OCI-LY3 (cell line): ENCODE measurements around the gene CRIM1.

ENCODE experiments used
- H2AFZ ChIP-seq: fragments of 200-600, 300-600 bp; shearing (Covaris generic); 2 replicates; pipeline ENCODE4 v1.6.0; 2014; ENCODE audit warnings: antibody characterized with exemption, low read depth, low read length
- H3K27ac ChIP-seq: fragments of 200-600, 300-600 bp; sonication (generic); 2 replicates; pipeline ENCODE4 v1.5.1; 2014; ENCODE audit warnings: mild to moderate bottlenecking, low read length, moderate library complexity, mixed read lengths
- H3K27me3 ChIP-seq: fragments of 200-600, 300-600 bp; sonication (generic); 2 replicates; pipeline ENCODE4 v1.6.1; 2014; ENCODE audit warnings: low read depth, low read length, mixed read lengths
- H3K36me3 ChIP-seq: fragments of 200-600, 300-600 bp; sonication (generic); replicated peaks from 2 replicates; pipeline ENCODE3; 2014; ENCODE audit warnings: low read depth, low read length, mixed read lengths
- H3K4me1 ChIP-seq: fragments of 300-600, 200-600 bp; sonication (generic); 2 replicates; pipeline ENCODE4 v1.6.1; 2014; ENCODE audit warnings: low read length, mixed read lengths
- H3K4me2 ChIP-seq: fragments of 200-600, 300-600 bp; sonication (generic); 2 replicates; pipeline ENCODE4 v1.6.1; 2014; ENCODE audit warnings: low read length, mixed read lengths
- H3K4me3 ChIP-seq: fragments of 300-600, 200-600 bp; sonication (generic); 2 replicates; pipeline ENCODE4 v1.5.1; 2014; ENCODE audit warnings: antibody characterized with exemption, mild to moderate bottlenecking, low read length, moderate library complexity
- H3K79me2 ChIP-seq: fragments of 300-600, 200-600 bp; shearing (Covaris generic); 2 replicates; pipeline ENCODE4 v1.6.1; 2014; ENCODE audit warnings: mild to moderate bottlenecking, low read length, mixed read lengths
- H3K9ac ChIP-seq: fragments of 300-600, 200-600 bp; shearing (Covaris generic); 2 replicates; pipeline ENCODE4 v1.6.0; 2014; ENCODE audit warnings: mild to moderate bottlenecking, low read length, moderate library complexity
- H3K9me3 ChIP-seq: fragments of 200-600, 300-600 bp; shearing (Covaris generic); 2 replicates; pipeline ENCODE4 v1.6.1; 2014; ENCODE audit warnings: low read length, mixed read lengths; ENCODE audit not compliant: insufficient read depth
- H4K20me1 ChIP-seq: fragments of 200-600, 300-600 bp; sonication (generic); 2 replicates; pipeline ENCODE4 v1.6.1; 2016; ENCODE audit warnings: low read length, mixed read lengths; ENCODE audit not compliant: insufficient read depth
- CTCF ChIP-seq: fragments of 200-600, 300-600 bp; sonication (generic); IDR thresholded peaks from 2 replicates; pipeline ENCODE4 v1.5.1; 2014; ENCODE audit warnings: antibody characterized with exemption, low read length, low read depth
- EZH2phosphoT487 ChIP-seq: fragments of 200-600 bp; shearing (Covaris generic); IDR thresholded peaks from 2 replicates; pipeline ENCODE4 v1.6.1; 2018; ENCODE audit warnings: antibody characterized with exemption, mixed run types, low read depth

CRIM1 gene

GRCh38 chr2:36356298-36356989, 866 bp downstream of the CRIM1 start:
- peaks cover 19% of the 10 kb centered on the region for H3K4me1 ChIP-seq
- no peaks in the 10 kb centered on the region for H3K36me3 ChIP-seq
- H3K4me3 ChIP-seq = no peak overlapping the region
- no peak overlapping the region for H3K27ac ChIP-seq
- no peaks in the 10 kb centered on the region for H3K79me2 ChIP-seq
- H4K20me1 ChIP-seq = no peaks in the 10 kb centered on the region
- TF ChIP-seq EZH2phosphoT487 (no peak), CTCF (no peak)
- H3K4me2 ChIP-seq = no peak overlapping the region
- no peak overlapping the region for H2AFZ ChIP-seq
- no peaks in the 10 kb centered on the region for H3K9me3 ChIP-seq
- H3K27me3 ChIP-seq = peaks cover 13% of the 10 kb centered on the region
- H3K9ac ChIP-seq = no peak overlapping the region

DNA sequence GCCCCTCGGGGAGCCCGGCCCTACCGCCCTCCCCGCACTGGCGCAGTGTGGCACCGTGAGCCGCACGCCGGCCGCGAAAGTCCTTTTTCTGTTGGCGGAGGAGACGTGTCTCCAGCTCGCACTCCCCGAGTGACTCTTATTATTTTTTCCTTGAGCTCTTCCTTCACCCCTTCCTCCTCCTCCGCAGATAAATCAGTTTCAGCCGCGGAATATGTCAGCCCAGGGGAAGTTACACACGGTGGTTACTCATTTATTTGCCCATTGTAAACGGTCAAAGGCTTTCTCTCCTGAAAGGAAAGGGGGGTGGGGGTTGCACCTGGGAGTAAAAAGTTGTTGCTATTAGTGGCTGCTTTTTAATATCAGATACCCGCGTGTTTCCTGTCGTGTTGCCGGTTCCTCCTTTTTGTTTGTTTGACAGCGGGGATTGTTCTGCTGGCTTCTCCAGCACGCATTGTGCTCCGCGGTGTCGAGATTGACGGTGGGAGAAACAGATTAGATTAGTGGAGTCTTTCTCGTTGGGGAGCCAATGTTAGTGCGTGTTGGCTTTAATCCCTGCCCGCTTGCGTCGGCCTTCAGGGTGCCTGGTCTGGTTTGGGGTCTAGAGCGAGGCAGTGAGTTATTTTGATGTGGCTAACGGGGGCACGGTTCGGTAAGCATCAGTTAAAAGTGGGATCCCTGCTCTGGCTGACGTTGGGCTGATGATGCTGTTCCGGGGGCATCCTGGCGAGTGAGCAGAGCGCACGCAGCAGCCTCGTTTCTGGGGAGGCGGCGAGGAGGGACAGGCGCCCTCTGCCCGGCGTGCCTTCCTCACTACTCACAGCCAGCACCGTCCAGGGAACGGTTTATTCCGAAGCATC, 1.6 kb downstream of the CRIM1 start:
- Histone ChIP-seq H3K79me2 (no peaks in the 10 kb centered on the region), H3K9ac (no peak overlapping the region)

DNA sequence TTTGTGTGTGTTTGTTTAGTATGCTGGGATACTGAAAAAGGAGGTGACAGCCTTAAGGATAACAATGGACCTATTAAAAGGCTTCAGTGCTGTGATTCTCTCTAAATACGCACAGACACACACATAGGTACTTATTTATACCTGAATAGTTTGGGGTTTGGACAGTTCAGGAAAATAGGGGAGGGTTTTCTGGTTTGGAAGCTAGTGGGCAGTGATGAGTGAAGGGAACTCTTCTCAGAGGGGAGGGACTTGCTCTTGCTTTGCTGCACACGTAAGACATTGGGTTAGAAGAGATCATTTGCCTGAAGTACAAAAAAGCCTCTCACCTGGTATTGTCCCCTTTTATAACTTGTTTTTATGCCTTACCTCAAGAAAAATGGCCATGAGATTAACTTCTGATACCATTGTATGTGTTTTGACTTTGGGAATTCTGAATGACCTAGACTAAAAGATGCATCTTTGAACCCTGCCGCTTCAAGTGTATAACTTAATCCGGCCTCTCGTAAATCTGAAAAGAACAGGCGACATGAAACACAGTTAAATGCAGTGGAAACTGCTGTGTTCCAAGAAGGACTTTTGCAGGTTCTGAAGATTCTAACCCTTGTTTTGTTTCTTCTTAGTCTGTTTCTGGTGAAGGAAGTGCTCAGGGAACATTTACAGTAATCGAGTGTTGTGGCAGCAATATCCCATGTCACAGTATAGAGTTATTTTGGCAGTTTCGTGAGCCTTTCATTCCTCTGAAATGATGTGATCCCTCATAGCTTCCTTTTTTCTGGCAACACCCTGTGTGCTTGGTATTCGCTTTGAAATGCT, 2.5 kb downstream of the CRIM1 start:
- H3K4me2 ChIP-seq = no peak overlapping the region
- H3K9me3 ChIP-seq = no peaks in the 10 kb centered on the region
- no peak overlapping the region for H2AFZ ChIP-seq
- peaks cover 22% of the 10 kb centered on the region for H3K27me3 ChIP-seq
- no peaks in the 10 kb centered on the region for H3K36me3 ChIP-seq
- H3K4me3 ChIP-seq = no peak overlapping the region
- no peaks in the 10 kb centered on the region for H3K79me2 ChIP-seq
- TF ChIP-seq CTCF (no peak), EZH2phosphoT487 (no peak)
- H3K9ac ChIP-seq = no peak overlapping the region
- no peaks in the 10 kb centered on the region for H4K20me1 ChIP-seq
- no peak overlapping the region for H3K27ac ChIP-seq
- peaks cover 5% of the 10 kb centered on the region for H3K4me1 ChIP-seq

More for the DNA sequence above, 1.6 kb downstream of the CRIM1 start:
- Histone ChIP-seq H3K4me2 (no peak overlapping the region), H4K20me1 (no peaks in the 10 kb centered on the region), H3K9me3 (no peaks in the 10 kb centered on the region), H3K36me3 (no peaks in the 10 kb centered on the region), H3K4me3 (no peak overlapping the region), H3K4me1 (peaks cover 13% of the 10 kb centered on the region), H2AFZ (no peak overlapping the region), H3K27me3 (peaks cover 18% of the 10 kb centered on the region), H3K27ac (no peak overlapping the region)
- TF ChIP-seq CTCF = no peak
- no peak for TF ChIP-seq EZH2phosphoT487
